Mammary epithelial cell (primary cell): ENCODE data around the gene KLK7.
"Not testable (repeated sequence)": the region's sequence is repeated elsewhere in the genome, so short reads cannot be mapped to it uniquely, and the experiment has no call there.

Experiments used
- EZH2 ChIP-seq: IDR thresholded peaks from 2 replicates; pipeline ENCODE4 v1.6.1; 2012; ENCODE audit warnings: low read length, inconsistent platforms, borderline replicate concordance
- TF ChIP-seq, protein P1 (sequence below), 2 donors: IDR thresholded peaks in 1 of 2; conservative IDR thresholded peaks in 1 of 2; 2 replicates each; pipeline ENCODE4 v1.5.1; 2011 to 2012; ENCODE audit warnings: inconsistent platforms in 2 of 2, low read length in 2 of 2, mild to moderate bottlenecking in 2 of 2, control low read depth in 1 of 2, low read depth in 1 of 2; ENCODE audit not compliant: insufficient read depth in 1 of 2; ENCODE audit errors: extremely low read depth in 1 of 2

DNA sequence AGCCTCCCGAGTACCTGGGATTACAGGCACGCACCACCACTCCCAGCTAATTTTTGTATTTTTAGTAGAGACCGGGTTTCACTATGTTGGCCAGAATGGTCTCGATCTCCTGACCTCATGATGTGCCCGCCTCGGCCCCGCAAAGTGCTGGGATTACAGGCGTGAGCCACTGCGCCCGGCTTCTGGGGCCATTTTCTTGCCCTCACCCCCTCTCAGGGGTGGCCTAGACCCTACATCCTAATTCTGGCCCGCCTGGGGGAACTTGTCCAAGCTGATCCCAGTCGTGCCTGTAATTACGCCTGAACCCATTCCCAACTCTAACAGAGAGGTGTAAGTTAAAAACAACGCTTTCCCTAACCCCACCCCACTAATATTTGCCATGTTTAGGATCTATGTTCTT is 699 bp upstream of the KLK7 start:
- TF ChIP-seq, protein P1, sequence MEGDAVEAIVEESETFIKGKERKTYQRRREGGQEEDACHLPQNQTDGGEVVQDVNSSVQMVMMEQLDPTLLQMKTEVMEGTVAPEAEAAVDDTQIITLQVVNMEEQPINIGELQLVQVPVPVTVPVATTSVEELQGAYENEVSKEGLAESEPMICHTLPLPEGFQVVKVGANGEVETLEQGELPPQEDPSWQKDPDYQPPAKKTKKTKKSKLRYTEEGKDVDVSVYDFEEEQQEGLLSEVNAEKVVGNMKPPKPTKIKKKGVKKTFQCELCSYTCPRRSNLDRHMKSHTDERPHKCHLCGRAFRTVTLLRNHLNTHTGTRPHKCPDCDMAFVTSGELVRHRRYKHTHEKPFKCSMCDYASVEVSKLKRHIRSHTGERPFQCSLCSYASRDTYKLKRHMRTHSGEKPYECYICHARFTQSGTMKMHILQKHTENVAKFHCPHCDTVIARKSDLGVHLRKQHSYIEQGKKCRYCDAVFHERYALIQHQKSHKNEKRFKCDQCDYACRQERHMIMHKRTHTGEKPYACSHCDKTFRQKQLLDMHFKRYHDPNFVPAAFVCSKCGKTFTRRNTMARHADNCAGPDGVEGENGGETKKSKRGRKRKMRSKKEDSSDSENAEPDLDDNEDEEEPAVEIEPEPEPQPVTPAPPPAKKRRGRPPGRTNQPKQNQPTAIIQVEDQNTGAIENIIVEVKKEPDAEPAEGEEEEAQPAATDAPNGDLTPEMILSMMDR (conservative IDR thresholded peaks at IDR 0.05 in 1 of 2, IDR thresholded peaks at IDR 0.05 in 1 of 2; ENCODE audit: extremely low read depth in 1 of 2, insufficient read depth in 1 of 2, low read depth in 1 of 2, low read length in 2 of 2), result not testable (repeated sequence)
- TF ChIP-seq EZH2, result not testable (repeated sequence)
